ENCODE data around the gene PFN1. TPM values are rescaled to one million over a fixed set of nuclear protein-coding genes. Genes with fewer than 3 reads are reported as not detected.

Gene PFN1
- 298 and 729 TPM in 2 replicates for total RNA-seq

DNA sequence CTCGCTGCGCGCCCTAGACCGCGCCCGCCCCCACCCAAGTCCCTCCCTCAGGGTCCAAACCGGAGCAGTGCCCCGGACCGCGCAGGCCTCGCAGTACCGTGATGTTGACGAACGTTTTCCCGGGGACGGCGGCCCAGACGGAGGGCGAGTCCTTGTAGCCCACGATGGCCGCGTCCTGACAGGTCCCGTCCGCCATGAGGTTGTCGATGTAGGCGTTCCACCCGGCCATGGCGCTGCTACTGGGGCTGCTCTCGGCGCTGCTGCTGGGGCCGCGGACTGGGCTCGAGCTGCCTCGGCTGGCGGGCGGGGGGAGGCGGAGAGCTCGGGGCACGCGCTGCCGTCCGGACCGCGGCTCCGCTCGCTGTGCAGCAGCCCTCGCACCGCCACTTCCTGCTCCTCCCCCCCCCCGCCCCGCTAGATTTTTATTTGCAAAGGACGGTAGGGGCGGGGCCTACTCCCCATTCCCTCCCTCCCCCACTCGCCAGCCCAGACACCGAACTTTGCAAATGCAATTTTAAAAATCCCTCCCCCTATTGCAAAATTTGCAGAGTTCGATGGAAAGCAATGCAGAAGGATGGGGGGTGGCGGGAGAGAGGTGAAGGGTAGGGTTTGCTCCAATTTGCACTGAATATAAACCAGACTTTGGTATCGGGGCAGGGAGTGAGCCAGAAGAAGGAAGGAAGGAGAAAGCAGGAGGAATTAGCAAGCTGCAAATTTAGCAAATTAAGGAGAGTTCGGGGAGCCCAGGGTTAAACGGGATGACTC, at the start of gene PFN1:
TSS of gene PFN1 (minus strand) at position 365 of the 765 bp plus-strand sequence. CDS start at position 229, 136 bp downstream.
- peak; percentile 88 for DNase-seq

DNA sequence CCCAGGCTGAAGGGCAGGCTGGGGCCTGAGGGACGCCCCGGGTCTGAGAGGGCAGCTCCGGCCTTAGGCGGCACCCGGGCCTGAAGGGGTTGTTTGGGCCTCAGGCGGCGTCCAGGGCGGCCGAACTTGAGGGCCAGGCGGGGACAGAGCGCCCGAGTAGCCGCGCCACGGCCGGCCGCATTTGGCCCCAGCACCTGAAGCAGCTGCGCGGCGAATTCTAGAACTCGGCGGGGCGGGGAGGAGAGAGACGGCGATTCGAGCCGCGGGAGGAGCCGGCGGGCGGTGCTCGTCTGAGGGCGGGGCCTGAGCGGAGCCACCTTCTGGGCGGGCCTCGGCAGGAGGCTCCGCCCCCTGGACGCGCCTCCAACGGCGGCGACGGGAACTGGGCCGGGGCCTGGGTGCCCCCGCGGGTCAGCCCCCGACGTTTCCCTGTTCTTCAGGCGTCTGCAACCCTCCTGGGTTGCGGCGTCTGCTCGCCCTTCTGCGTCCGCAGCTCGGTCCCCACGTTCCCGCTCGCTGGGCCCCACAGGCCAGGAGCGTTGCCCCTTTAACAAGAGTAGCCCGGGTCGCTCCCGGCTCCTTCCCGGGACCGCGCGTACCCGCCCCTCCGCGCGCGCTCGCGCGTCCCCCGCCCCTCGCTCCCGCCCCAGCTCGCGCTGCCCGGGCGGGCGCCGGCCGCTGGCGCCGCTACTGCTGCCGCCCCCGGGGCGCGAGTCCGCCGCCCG, 49.1 kb upstream of the PFN1 start, which contains the start of the genes INCA1 and KIF1C:
TSS of gene INCA1 (minus strand) at position 221 of the 725 bp plus-strand sequence. CDS start 3,085 bp downstream, outside the sequence.
TSS of gene KIF1C (plus strand) at position 649 of the 725 bp plus-strand sequence. CDS start 2,297 bp downstream, outside the sequence.
- DNase-seq, result peak; percentile 92

DNA sequence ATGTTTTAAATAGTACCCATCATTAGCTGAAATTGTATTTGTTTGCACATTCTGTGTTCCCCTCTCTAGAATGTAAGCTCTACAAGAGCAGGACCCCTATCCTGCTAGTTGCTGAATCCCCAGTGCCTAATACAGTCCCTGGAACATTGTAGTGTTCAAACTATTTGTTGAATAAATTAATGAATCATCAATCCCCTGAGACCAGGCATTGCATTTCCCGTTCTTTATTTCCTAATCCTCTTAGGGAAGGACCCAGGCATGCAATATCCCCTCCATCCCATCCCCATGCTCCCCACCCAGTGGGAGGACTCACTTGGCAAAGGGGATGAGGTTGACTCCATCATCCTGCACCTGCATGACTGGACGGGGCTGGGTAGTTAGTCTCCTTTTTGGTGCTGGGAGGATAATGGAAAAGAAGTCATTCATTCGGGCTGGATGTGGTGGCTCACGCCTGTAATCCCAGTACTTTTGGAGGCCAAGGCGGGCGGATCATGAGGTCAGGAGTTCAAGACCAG, 45.8 kb upstream of the PFN1 start:
- DNase-seq, result no peak

DNA sequence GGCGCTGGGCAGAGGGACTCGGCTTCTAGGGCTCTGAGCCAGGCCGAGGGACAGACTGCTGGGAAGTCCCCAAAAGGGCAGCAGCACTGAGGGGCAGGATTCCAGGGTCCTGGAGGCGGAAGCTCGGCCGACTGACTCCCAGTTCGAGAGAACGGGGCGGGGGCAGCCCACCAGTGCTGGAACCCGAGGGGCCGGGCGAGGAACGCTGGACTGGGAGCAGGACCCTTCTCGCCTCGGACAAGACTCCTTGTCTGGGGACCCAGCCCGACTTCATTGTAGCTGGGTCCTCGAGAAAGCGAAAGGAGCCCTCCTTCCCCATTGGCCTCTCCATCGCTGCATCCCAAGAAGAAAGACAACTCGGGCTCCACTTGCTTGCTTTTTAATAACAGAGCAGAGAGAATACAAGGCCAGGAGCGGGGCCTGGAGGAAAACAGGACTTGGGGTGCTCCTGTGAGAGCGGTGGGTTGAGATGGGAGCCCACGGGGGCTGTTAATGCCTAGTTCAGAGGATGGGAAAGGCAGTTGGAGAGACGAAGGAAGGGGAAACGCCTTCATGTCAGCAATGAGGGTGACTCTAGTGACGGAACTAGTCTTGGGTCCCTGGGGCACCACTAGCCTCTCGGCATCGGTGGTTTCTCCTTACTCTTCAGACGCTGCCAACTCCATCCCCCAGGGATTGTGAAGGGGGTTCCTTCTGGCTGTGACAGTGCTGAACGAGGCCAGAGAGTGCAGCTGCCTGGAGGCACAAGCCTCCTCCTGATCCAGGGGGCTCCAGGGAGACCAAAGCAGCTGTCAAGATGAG, 39.6 kb upstream of the PFN1 start:
- DNase-seq, result peak; percentile 22

DNA sequence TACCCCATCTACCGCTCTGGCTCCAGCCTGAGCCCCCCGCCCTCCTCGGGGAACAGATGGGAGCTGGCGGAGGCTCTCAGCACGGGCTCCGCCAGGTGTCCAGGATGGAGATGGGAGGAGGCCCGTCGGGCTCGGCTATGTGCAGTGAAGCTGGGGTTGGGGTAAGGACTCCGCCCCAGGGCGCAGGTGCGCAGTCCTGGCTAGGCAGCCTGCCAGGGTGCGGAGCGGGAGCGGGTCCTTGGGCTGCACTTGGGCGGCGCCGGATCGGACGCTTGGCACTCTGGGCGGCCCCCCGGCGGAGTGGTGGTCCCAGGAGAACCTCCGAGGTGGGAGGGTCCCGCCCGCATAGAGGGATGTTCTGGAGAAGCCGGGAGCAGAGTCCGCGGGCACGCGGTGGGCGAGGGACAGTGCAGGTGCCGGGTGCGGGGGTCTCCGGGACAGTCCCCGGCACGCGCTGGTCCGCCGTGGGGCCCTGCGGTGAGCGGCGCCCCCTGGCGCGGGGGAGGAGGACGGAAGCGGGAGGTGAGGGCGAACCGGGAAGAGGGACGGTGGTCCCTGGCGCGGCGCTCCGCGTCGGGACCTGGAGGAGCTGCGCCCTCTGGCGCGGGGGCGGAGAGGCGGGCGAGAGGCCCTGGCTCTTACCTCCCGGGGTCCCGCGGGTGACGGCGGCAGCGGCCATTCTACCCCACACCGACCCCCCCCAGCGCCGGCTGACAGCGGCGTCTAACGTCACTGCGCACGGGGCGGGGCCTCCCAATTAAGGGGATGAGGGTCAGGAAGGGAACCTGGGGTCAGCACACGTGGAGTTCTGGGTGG, 38.8 kb upstream of the PFN1 start, which contains the start of gene CAMTA2:
TSS of gene CAMTA2 (minus strand) at position 725 of the 816 bp plus-strand sequence. CDS start 1,453 bp downstream, outside the sequence.
- peak; percentile 81 for DNase-seq

DNA sequence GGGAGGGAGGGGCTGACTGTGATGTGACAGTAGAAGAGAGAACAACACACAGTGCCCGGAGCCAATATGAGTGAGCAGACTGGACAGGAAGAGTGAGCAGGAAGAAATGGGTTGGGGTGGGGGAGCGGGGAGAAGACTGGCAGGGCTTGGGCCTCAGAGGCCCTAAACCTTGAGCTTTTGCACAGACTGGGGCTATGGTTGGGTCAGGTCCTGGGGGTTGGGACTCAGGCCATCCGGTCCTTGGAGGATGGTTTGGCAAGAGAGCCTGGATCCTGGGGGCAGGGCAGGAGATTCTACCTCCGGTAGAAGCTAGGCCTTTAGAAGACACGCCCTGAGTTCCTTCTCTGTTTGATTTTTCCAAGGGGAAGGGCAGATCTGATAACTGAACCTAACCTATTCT, 38.1 kb upstream of the PFN1 start:
- DNase-seq, result peak; percentile 64

DNA sequence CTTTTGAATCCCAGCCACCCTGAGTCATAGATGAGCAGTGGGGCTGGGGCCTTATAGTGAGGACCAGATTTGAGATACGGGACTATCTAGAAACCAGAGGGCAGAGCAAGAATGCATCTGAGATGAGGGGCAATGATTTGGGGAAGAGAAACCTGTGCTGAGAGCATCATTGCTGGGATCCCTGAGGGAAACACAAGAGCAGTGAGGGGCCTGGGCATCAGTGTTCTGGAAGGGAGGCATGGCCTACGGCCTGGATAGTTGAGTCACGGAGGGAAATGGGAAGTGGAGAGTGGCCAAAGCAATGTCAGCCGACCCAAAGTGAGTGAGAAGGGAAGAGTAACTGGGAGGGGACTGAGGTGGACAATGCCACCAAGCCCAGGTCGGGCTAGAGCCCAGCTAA, 34.0 kb upstream of the PFN1 start:
- no peak for DNase-seq

DNA sequence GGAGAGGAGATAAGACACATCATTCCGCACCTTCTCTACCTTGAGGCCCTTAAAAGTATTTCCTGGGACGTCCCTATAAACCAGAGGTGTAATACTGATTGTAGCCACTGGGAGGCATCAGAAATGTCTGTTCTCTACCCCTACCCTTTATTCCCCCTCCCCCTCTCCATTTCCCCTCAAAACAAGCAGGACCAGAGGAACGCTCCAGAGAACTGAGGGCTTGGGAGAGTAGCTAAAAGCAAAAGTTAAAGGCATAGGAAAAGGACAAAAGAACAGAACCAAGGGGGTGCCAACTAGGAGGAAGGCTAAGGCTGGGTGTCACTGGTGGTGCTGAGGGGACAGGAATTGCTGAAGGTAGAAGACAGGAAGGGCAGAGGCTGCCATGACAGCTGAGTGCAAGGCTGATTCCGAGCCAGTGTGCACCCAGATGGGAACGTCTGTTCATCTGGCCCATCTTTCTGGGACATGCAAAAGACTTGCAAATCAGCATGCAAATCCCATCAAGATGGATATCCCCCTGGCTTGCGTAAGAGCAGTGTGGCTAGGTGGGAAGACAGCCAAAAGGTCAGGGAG, 32.4 kb upstream of the PFN1 start:
- peak; percentile 77 for DNase-seq

DNA sequence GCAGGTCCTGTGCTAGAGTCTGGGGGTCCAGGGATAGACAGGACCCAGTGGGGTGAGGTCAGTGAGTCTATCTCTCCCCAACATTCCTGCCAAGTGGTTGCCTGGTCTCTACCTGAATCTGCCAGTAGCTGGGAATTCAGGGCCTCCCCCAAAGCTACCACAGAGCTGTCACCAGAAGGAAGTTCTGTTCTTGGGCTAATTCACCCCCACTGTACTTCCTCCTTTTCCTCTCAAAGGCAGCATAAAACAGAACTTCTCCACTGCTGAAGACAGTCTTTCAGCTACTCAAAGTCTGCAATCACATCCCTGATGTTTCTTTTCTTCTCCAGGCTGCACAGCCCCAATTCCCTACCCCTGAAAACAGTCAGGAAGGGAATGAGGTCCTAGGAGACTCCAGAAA, 30.4 kb upstream of the PFN1 start:
- DNase-seq, result no peak

DNA sequence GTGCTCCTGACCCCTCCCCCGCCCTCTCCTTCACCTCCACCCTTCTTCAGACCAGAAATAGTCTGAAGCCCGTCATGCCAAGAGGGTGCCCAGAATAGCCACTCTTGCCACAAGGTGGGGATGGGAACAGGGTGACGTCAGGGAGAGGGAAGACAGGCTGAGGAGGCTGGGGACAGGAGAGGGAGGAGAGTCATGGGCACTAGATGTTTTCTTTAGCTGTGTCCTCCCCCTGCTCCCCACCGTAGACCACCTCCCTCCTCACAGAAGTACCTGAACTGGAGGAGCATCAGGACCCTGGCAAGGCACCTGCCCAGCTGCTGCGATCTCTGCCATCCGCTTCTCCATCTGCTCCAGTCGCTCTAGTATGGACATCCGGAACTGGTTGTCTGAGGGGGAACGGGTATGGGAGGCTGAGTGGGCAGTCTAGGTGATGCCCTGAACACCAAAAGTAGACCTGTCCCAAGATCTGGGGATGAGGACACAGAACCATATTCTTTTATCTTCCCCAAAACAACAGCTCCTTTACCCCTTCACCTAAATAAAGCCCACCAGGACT, 25.9 kb upstream of the PFN1 start:
- no peak for DNase-seq

DNA sequence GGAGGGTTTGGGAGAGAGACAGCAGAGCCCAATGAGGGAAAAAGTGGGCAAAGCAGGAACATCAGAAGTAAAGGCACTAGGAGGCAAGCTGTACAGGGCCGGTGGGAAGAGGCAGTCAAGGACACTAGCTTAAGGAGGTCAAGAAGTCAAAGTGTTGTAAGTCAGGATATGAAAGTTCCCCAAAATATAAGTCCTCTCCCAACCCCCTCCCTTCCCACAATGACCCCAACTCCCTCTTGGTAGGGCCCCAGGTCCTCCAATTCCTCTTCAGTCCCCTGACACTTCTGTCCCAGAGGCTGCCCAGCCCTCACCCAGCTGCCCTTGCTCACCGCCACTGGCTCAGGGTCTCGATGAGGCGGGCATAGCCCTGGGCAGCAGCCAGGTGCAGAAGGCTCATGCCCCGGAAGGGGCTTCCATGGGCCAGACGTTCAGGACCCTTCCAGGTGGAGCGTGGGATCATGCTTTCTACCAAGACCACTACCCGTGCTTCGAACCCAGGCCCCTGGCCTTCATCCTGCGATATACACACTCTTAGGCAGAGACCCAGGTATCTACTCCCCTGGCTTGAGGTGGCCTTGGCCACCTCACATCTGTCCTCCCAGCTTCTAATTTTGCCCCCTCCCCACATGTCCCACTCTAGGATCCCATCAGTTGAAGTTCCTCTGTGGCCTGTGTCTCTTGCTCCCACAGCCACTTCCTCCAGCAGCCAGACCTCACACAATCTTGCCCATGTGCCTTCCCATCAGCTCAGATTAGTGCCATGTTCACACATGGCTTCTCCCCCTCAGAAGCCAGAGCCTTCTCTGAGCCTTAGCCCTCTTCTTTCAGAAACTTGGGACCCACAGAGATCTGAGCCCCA, 25.2 kb upstream of the PFN1 start:
- no peak for DNase-seq

DNA sequence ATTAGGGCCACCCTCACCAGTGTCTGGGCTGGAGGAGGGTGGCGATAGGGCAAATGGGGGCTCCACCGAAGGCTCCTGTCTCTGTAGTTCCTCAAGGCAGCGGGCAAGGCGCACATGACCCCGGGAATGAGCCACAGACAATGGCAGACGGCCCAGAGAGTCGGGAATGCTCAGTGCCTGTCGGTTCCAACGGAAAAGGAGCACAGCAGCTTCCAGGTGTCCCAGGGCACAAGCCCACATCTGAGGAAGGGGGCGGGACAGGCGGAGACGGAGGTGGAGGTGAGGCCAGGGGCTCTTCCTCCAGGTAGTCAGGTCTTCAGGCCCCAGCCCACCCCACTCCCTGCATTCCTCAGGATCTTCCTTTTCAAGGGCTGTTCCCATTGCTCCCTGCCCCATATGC, 24.4 kb upstream of the PFN1 start:
- DNase-seq, result no peak

DNA sequence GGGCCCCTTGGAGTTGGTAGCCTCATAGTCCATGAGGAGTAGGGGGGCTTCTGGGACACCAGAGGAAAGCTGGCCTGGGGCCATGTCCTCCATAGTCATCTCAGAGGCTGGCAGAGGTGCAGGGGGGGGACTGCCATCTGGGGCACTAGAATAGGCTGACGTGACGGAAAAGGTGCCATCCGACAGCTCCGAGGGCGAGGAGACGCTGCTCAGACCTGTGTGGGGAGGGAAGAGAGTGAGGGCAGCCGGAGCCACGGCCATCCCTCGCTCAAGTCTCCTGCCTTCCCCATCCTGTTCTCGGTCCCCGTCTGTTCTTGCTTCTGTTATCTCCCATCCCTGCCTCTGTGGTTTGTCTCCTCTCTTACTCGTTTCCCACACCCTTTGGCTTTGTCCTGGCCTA, 24.0 kb upstream of the PFN1 start:
- no peak for DNase-seq

DNA sequence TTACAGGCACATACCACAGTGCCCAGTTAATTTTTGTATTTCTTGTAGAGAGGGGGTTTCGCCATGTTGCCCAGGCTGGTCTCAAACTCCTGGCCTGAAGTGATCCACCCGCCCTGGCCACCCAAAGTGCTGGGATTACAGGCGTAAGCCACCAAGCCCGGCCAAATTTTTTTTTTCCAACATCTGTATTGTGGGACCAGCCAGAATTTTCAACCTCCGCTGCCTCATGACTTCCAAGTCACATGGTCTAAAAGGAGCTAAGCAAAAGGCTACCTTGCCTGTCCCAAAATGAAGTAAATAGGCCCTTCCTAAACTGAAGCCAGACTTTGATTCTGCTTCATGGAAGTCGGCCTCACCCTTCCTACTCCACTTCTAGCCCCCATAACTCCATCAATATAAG, 23.5 kb upstream of the PFN1 start:
- DNase-seq, result no peak

DNA sequence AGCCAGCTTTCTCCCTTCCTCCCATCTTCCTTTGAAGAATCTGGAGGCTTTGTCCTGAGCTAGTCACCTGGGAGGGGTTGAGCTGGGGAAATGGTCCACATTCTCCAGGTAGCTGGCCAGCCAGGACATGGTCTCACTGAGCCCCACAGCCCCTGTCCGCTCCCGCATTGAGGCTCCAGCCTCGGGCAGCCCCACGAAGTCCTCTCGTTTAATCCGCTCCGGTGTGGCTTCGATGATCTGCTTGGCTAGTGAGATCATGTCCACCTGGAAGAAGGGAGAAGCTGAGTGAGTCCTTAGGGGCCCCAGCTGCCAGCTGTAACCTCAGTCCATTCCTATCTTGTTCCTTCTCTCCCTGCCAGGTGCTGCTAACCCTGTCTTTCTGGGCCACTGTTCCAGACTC, 21.9 kb upstream of the PFN1 start:
- DNase-seq, result no peak

DNA sequence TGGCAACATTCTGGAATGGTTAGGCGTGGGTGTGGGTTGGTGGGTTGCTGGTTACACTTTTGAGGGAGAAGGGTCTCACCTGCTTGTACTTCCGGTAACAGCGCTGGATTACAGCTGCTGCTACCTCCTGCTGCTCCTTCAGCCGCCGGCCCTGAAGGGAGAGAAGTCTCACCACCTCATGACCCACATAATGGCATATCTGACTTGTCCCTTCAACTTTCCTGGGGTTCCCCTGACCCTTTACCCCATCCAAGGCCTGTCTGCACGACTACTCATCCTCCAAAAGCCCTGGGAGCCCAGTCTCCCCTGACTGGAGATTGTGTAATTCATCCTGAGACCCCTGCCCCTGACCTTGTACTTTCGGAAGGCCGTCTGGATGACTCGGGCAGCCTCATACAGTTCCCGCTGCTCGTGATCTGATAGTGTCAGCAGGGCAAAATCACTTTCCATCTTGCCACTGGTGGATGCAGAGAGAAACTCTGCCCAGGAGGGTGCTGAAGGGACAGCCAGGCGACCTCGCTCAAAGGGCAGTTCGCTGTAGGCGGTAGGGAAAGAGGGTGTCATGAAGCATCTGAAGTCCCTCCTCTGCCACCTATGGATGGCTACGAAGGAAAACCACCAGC, 21.3 kb upstream of the PFN1 start:
- DNase-seq, result no peak

DNA sequence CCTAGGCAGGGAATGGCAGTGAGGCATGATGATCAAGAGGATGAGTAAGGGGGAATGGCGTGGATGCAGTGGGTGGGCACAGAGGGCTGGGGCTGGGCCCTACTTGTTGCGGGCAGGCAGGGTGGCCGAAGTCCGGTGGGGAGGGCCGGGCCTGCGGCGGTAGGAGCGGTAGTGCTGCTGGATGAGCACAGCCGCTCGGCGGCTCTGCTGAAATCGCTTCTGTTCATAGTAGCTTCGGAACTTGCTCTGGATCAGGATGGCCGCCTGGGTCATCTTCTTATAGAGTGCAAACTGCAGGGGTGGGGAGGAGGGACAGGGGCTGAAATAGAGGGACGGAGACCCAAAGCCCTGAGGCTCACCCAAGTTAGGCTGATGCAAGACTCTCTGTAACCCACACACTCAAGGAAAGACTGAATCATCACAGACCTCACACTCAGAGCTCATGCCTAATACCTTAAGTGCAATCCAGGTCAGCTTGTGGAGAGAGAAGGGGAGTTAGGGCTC, 20.8 kb upstream of the PFN1 start:
- peak; percentile 40 for DNase-seq

DNA sequence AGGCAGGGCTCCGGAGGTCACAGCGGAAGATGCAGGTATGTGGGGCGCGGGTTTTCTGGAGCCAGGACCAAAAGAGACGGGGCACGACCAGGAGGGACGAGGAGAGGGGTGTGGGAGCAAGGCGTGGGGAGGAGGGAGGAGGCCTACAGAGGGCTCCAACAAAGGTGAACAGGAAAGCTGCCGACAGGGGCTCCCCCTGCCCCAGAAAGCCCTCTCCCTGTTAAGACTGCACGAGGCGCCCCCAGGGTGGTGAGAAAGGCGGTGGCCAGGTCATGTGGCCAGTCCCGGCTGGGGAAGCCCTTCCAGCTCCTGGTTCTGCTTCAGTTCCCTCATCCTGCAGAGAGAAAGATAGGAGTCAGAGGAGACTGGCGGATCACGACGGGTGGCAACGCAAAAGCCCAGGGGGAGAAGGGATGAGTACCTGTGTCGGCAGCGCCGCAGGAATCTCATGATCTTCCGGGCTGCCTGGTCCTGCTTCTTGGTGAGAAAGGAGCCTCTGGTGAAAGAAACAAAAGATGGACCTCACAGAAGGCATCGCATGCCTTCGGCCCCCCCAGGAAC, 20.2 kb upstream of the PFN1 start:
- DNase-seq, result no peak

All from dermis blood vessel endothelial cell (primary cell).